Measurements from ENCODE around the gene GOLGA6C.
"Not testable (repeated sequence)": the region's sequence is repeated elsewhere in the genome, so short reads cannot be mapped to it uniquely, and the experiment has no call there.

The GOLGA6C gene

GRCh38 chr15:75259873-75260272 is 1.7 kb downstream of the GOLGA6C start:
- DNase-seq: not testable (repeated sequence)

GRCh38 chr15:75273751-75274359 is 15.7 kb downstream of the GOLGA6C start:
- DNase-seq: not testable (repeated sequence)

DNA sequence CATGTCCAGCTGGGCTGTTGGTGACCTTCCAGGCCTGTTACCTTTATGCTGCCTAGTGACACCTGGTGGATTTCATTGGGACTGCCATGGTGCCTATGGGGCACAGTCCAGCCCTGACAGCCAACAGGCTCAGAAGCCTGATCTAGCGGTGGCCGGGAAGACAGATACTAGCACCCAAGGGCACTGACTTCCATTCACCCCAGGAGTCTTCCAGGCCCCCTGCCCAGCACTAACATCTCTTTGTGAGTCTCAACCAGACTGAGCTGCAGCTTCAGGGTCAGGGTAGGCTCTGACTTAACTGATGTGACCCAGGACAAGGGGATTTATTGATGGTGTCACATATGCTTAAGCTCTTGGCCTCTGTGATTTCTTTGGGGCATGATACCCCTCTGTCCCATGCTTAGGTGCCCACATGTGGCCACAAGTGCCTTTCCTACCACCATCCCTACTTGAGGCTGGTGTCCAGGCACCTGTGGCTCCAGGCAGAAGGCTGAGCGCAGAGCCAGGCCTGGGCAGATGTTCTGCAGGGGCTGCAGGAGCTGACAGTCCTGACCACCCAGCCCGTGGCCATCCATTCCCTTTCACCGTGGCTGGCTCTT is 16.5 kb downstream of the GOLGA6C start:
- not testable (repeated sequence) for DNase-seq

DNA sequence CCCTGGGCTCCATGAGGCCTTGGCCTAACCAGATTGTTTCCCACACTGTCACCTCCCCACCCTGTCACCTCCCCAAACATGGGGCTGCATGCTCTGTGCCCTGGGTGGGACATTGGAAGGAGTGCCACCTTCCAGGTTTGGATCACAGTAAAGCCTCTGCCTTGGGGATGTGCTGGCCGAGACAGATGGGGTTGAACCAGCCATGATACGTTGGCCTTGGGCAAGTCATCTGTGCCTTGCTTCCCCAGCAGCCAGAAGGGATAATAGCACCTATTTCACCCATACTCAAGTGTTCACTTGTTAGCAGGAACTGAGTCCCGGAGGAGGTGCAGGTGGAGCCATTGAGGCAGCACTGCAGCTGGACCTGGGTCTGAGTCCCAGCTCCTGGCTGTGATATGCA is 17.5 kb downstream of the GOLGA6C start:
- not testable (repeated sequence) for DNase-seq

- DNase-seq: not testable (repeated sequence)
Observed at GRCh38 chr15:75278497-75278896, 20.4 kb downstream of the GOLGA6C start.

- not testable (repeated sequence) for DNase-seq
Observed at GRCh38 chr15:75282572-75282971, 24.4 kb downstream of the GOLGA6C start, which contains the start of gene GOLGA6D. GOLGA6D (plus strand) TSS chr15:75282835; CDS start chr15:75282876, 41 bp downstream.

DNA sequence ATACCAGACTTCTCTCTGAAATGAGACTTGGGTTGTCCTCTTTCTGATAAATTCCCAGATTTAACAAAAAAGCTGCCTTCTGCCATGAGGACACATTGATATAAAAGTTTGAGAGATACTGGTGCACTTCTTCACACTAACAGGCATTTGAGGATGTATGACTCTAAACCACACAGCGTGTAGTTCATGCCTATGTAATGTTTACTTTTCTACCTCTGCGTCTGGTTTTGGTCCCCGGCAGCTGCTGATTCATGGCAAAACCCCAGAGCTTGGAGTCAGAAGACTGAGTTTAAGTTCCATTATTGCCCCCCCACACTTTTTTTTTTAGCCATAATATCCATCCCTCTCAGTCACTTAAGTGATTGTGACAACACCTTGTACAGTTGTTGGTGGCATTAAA is 26.0 kb downstream of the GOLGA6C start:
- not testable (repeated sequence) for DNase-seq

GRCh38 chr15:75293660-75294059 is 35.5 kb downstream of the GOLGA6C start:
- not testable (repeated sequence) for DNase-seq

GRCh38 chr15:75298541-75299310 is 40.6 kb downstream of the GOLGA6C start:
- not testable (repeated sequence) for DNase-seq

DNA sequence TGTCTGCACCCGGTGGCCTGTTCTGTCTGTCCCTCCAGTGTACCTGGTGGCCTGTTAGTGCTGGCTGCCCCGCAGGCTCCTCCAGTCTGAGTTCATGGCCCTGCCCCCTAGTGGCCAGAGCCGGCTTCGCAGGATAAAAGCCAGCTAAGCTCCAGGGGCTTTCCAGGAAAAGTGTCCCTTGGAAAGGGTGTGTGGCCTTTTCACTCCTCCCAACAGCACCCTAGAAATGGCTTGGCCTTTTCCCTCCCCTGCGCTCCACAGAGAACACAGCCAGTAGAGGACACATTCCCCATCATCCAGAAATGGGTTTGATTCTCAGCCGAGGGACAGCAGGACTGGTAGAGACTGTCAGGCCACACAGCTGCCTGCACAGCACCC is 41.2 kb downstream of the GOLGA6C start:
- not testable (repeated sequence) for DNase-seq

- not testable (repeated sequence) for DNase-seq
Observed at GRCh38 chr15:75300026-75300425, 41.9 kb downstream of the GOLGA6C start.

- DNase-seq: no peak
Observed at GRCh38 chr15:75302318-75302717, 44.2 kb downstream of the GOLGA6C start.

DNA sequence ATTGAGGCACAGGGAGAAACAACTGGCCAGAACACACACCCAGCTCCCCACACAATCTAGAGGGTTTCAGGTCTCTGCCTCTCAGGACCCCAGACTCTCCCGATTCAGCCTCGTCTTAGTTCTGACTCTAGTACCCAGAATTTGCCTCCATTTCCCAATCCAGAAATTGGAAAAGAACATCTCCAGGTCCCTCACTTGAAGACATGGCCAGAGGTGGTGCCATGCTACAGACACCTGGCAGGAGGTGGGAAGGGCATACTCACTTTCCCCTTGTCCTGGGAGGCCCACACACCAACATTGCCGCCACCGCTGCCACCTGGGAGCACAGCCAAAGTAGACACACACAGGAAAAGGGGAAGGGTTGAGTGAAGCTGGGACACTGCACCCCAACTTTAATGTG is 44.6 kb downstream of the GOLGA6C start:
- not testable (repeated sequence) for DNase-seq

- DNase-seq: no peak
Observed at GRCh38 chr15:75306188-75306587, 48.1 kb downstream of the GOLGA6C start.

GRCh38 chr15:75307778-75308390 is 49.8 kb downstream of the GOLGA6C start:
- DNase-seq: peak; percentile 1

- no peak for DNase-seq
Observed at GRCh38 chr15:75309711-75310110, 51.6 kb downstream of the GOLGA6C start.

DNA sequence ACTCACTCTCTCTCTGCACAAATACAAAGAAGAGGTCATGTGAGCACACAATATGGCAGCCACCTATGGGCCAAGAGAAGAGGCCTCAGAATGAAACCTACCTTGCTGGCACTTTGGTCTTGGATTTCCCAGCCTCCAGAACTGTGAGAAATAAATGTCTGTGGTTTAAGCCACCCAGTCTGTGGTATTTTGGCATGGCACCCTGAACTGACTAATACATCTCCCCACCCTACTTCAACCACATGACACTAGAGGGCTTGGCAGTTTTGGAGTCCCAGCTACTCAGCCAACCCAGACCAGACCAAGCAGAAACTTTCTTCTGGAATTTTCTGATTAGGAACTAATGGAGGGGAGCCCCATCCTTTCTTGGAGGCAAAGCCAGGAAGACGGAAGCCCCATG is 54.4 kb downstream of the GOLGA6C start:
- DNase-seq: not testable (repeated sequence)

- DNase-seq: no peak
Observed at GRCh38 chr15:75313116-75313845, 55.1 kb downstream of the GOLGA6C start.

- DNase-seq: no peak
Observed at GRCh38 chr15:75314552-75315290, 56.6 kb downstream of the GOLGA6C start.

DNA sequence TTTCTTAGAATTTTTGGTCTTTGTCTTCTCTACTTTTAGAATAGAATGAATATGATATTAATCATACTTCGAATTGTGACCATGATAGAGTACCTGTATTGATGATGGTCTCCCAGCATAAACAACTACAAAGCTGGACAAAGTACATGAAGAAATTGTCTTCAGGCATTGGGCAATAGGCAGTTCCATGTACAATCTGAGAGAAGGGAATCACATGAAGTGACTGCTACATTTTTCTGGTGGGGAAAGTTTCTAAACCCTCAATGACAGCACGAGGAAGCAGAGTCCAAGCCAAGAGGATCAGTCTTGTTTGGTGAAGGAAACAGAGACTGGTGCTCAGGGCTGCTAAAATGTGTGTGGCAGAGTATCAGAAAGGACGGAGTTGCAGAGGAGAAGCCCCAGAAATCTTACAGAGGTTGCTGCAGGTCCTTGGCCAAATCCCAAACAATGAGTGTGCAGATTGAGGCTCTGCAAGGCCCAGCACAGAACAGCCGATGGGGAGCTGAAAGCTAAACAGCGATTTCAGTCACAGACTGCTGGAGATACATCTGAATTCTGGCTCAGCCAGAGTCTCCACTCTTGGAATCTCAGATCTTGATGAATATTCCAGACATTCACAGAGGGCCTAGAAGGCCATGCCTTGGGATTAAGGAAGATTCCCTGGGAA is 61.2 kb downstream of the GOLGA6C start:
- peak; percentile 27 for DNase-seq

Measured in inflammatory macrophage treated with lipopolysaccharide for 4 hours (primary cell).